GM21360 (cell line): Measurements from ENCODE around the gene PLXNA2.

Experiments used
- ATAC-seq: cut with Tn5 transposase; IDR thresholded peaks from one replicate; pipeline ENCODE4 v1.9.1; 2021; ENCODE audit warnings: mild to moderate bottlenecking, moderate library complexity; ENCODE audit not compliant: unreplicated experiment

Gene PLXNA2

DNA sequence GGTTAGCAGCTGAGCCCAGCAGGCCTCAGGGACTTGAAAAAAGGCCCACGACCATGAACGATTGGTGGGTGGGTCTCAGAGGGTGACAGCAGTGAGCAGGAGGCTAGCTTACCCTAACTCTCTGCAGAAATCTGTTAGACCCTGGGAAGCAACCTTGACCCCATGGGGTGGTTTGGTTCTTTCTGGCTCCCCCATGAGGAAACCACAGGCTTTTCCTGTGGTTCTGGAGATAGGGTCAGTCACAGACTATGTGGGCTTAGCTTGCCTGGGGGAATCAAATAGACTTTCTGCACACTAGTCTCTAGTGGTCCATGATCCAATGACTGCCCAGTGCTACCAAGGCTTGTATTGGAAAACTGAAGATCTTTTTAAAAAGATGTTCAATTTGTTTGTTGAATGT, 118.1 kb downstream of the PLXNA2 start:
- ATAC-seq: no peak

DNA sequence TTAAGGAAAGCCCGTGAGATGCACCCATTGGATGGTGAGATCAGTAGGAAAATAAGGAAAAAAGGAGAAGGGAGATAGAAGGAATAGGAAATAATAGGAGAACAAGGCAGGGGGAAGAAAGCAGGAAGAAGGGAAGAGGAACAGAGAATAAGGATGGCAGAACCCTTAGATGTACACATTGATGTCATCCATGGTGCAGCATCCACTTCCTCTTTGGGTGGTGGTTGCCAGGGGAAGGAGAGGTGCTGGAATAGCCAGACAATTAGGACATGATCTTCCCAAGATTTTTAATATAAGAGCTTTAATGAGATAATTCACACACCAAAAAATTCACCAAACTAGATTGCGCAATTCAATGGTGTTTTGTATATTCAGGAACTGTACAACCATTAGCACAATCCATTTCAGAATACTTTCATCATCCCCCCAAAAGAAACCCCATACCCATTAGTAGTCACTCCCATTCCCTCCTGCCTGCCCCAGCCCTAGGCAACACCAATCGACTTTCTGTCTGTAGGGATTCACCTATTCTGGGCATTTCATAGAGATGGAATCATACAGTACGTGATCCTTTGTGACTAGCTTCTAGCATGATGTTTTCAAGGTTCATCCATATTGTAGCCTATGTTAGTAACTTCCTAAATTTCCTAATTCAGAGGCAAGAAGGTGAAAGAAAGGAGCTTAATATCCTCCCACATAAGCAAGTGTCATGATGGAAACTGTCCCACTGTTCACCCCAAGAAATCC, 121.4 kb downstream of the PLXNA2 start:
- no peak for ATAC-seq

DNA sequence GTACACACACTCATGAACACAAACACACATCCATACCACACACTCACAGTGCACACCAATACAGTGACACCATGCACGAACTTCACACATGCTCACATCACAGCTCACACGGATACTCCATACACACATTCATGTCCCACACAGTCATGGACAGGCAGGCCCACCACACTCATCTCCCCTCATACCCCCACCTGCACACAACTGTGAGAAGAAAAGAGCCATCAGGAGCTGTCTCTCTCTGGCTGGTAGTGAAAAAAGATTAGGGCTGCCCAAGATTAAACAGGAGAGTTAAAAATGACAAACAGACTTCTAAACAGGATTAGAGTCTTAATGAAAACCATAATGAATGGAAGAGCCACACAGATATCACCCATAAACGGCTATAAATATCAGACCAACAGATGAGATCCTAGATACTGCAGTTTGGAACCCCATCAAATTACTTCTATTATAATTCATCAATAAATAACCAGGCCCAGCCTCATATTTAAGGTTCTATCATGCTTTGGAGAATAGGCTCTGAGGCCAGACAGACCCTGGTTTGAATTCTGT, 122.3 kb downstream of the PLXNA2 start:
- ATAC-seq: no peak

DNA sequence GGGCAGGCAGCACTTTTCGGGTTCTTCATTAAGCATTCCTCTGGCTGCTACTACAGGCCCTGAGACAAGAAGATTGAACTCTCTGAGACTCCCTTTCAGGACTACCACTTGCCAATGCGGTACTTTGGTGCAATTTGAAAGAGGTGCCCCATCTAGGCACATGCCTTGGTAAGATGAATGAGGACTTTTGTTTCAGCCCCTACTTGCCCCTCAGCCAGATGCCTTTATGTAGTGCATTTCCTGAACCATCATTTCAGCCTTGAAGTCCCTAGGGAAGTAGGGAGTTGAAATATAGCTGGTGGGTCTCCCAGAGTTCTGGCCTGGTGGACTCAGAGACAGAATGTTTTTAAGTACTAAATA, 123.8 kb downstream of the PLXNA2 start:
- no peak for ATAC-seq

DNA sequence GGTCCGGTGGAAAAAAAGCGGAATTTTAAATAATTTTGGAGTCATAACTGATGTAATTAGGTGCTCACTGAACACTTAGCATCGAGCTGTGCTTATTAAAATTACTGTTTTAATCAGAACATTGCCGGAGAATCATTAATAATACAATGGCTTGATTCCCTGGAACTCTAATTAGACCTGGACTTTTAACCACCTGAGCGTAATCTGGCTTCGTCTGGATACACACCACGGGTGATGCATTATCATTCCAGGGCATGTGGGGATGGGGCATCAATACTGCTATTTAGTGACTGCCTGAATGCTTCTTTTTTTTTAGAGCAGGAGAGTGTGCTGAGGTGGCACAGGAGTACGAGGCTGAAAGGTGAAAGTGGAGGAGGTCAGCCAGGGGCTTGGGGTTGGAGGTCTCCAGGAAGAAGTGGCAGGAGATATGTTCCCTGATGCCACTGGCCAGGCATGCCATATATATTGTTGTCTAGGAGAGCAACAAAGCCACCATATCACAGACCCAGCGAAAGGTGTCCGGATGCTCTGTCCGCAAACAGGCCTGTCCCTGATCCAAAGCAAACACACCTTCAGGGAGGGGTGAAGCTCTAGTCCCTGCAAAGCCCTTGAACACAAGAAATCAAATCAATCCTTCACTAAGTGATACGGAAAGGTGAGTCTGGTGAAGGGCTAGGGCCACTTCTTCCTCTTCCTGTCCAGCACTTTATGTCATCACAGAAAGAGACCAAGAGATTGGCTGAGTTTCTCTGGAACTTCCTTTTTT, 125.2 kb downstream of the PLXNA2 start:
- no peak for ATAC-seq

DNA sequence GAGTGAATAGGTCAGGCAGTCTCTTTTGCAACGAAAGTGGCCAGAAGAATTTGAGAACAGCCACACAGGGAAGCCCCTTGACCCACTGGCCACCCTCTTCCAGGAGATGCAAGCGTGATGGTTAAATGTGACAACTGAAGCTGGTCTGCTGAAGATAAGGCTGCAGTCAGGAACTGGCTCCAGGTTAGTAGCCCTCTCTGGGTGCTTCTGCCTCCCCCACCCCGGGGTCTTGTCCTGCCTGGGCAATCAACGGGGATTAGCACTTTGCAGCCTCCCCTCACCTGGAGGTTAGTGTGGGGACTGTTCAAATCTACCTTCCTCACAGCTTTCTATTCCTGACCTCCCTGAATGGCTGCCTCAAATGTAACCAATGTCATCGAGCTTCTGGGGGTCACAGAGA, 125.9 kb downstream of the PLXNA2 start:
- no peak for ATAC-seq

DNA sequence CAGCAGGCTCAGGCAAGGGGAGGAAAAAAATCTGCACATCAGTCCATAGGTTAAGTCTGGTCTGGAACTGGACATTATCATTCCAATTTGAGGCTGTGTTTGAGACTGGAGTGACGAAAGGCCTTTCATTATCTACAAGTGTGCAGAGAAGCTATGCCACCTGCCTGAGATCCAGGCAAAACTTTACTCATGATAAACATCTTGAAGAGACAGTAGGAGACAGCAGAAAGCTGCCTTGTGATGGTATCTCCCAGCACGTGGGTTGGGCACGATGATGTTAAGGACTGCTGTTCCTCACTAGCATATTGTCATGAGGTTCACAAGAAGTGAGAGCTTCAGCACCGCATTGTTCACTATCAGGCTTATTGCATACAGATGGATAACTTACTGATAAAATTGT, 126.4 kb downstream of the PLXNA2 start:
- no peak for ATAC-seq

DNA sequence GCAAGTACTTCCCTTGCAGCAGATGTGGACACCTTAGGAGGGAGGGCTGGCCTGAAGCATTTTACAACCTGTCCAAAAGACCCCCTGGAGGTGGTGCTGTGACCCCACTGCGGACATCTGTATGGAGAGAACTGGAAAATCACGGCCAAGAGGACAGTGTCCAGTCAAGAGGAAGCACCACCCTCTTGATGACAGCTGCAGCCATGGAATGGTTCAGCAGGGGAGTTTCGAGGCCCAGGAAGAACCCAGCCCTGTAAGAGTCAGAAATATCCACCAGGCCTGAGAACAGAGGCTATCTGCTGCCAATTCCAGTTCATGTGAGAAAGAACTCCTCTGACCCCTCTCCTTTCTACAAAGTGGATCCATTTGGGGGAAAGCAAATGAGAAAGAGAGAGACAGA, 126.8 kb downstream of the PLXNA2 start:
- no peak for ATAC-seq

DNA sequence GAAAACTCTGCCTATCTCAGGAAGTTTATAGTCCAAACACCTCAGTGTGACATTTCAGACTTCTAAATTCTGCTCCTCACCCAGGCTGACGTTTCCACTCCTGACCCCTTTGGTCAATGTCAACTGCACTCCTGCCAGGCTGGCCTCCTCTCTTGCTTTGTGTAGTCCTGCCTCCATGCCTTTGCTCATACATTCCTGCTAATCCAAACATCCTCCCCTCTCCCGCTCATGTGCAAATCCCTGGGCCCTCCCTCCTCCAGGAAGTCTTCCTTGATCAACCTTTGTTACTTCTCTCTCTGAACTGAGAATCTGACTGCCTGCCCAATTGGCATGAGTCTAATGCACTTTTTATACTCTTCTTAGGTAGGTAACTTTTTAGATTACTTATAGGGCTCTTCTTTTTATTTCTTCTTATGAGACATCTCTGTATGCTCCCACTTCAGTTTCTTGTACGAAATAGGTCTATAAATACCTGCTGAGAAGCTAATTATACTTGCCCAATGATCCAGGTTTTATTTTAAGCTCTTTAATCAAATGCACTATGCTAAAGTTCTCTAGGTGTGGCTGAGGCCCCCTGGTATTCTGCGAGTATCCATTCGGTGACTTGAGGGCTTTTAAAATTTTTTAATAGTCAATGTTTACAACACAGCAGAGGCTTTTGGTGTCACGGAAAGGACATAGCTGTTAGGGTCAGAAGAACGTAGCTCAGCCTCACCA, 128.1 kb downstream of the PLXNA2 start:
- no peak for ATAC-seq

DNA sequence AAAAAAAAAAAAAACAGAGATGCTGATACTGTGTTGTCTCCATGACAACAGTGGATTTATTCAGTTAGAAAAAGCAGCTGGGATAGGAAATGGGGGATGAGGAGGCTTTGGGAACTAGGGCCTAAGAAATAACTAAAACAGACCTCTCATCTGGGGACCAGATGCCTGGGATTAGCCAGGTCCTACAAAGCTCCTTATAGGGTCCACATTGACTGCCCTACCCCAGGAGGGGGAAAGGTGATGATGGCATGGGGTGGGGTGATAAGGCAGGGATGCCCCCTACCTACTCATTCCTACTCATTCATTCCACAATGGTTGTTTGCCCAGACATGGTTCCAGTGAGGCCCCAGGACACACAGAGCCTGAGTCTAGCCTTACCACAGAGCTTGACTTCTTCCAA, 131.2 kb downstream of the PLXNA2 start:
- no peak for ATAC-seq

DNA sequence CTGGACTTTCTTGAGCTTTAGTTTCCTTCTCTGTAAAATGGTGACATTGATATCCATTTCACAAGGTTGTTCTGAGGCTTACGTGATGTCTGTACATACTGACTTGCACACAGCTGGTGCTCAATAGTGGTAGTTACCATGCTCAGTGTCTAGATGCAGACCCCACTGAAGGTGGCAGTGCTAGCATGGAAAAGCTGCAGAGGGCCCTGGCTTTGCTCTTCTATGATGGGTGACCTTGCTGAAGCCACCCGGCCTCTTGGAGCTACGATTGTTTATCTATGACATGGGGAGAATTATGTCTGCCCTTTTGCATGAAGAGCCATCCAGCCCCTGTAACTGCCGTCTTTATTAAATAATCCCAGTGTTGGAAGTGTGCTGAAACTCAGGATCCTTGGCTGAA, 131.8 kb downstream of the PLXNA2 start:
- ATAC-seq: no peak

DNA sequence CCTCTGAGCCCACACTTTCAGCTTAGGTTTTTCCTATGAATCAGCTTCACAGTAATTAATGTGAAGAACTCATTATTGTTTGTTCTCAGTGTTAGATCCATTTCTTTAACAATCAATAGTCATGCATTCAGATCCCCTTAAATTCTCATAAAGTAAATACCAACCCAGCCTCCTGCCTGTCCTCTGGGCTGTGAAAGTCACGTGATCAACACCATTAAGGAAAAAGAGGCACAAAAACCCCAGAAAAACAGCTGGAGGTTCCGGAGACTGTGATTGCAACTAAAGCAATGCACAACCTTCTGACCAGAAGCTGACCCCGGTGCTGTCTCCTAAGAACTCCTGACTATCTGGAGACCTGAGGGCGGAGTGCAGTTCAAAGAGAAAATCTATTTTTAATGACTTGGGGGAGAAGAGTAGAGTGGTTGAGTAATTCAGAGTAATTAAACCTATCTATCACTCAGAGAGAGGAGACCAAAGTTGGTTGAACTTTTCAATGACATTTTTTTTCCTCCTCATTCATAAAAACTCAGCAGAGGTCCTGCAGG, 132.5 kb downstream of the PLXNA2 start:
- no peak for ATAC-seq

DNA sequence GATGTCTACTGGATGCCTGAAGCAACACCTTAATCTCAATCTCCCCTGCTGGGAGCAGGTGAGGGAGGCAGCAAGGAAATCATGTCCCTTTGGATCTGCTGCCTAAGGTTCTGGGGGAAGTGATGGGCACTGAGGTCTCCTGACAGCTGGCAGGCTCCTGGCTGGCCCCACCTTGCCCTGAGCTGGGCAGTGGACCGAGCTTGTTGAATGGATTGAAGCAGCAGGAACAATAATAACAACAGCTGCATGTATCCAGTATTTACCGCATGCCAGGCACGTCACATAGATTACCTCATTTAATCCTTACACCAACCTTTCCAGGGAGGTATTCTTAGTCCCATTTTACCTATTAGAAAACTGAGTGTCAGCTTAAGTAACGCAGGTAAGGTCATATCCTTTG, 133.9 kb downstream of the PLXNA2 start:
- ATAC-seq: no peak

DNA sequence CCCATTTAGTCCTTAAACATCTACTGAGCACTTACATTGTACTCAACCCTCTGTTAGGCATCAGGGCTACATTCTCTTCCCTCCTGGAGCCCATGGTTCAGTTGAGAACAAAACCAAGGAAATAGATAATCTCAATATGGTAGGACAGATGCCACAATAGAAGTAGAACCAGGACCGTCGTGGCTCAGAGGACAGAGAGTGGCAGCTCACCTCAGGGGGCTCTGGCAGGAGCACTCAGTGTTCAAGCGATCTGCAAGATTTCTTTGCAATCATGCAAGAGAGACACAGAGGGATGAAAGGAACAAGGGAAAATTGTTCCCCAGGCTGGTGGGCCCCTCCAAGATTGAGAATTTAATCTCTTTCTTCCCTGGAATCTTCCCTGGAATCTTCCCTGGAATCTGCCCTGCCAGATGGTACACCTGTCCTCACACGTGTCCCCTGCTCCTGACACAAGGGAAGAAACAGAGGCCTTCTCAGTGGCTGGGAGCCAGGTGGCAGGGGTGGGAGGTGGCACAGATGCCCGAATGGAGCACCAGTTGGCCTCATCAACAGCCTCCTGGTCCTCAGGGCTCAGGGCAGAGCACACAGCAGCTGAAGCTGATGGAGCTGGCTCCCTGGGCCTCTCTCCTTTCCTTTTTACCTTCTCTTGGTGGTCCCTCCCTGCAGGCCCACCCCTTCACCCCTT, 135.4 kb downstream of the PLXNA2 start:
- no peak for ATAC-seq

DNA sequence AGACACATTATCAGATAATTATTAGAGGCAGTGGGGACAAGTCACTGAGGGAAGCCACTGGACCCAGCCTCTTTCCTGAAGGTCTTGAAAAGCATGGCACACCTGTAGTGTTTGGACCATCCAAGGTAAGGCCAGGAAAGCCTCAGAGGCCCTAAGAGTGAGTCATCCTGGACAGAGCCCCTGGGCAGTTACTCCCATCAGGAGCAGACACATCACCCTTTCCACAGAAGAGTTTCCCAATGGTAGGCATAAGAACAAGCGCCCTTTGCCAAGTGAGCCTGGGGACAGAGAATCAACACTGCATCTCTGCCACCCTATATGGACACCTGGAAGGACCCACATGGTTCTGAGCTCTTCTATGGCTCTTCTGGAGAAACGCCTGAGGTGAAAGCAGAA, 136.0 kb downstream of the PLXNA2 start:
- ATAC-seq: no peak

DNA sequence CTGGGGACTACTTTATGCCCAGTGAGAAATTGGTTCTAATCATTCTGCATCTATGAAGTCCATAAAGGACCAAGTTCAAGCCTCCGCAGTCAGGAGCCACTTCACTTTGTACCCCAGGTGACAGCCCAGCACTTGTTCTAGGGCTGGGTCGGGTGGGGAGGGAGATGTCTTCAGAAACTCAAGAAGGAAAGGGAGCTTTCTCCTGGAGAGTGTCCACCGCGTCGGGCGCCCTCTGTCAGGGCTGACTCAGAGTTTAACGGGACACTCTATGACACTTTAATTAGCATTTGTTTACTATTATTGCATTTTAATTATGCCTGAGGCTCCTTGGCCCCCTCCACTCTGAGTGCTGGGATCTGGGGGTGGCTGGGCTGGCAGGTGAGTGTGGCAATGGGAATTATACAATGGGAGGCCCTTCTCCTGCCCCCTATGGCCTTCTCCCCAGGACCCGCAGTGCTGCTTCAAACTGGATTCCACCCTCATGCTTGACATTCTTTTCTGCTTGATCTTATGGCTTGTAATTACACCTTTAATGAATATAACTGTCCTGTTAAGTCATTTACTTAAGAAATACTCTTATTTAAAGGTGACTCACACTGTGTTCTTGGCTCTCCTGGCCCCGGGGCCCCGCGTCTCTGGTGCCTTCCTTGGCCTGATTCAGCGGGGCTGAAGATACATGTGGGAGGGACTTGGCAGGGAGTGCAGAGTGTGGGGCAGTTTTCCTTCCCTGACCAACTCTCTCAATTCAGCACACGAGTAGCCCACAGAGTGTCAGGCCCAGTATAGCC, 136.6 kb downstream of the PLXNA2 start:
- no peak for ATAC-seq

DNA sequence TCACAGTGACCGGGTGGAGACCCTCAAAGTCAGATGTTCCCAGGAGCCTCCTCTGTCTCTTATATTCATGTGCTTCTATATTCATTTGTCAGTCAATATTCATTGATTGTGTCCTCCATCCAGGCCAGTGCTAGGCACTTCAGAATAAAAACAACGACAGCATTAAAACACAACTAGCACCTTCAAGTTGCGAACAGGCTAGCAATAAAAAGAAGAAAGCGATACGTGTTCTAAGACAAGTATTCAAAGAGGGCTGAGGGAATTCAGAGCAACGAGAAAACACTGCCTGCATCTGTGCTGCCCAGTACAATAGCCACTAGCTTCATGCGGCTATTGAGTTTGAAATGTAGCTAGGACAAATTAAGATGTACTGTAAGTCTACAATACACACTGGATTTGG, 138.0 kb downstream of the PLXNA2 start:
- no peak for ATAC-seq

DNA sequence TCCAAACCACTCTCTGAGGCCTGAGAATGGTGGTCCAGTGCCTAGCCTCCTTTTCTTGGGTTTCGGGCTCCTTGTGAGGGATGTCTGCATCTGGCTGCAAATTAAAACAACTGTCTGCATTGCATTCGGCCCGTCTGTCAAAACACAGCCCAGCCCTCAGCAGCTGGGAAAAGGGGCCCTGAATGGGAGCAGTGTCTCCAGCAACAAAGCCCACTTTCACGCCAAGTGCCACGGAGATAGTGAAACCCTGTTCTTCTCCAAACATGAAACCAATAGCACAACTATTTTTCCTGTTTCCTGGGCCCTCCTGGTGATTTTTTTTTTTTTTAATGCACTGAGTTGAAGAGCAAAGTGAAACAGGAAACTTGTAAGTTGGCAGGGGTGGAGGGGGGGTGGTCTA, 138.4 kb downstream of the PLXNA2 start:
- ATAC-seq: no peak

DNA sequence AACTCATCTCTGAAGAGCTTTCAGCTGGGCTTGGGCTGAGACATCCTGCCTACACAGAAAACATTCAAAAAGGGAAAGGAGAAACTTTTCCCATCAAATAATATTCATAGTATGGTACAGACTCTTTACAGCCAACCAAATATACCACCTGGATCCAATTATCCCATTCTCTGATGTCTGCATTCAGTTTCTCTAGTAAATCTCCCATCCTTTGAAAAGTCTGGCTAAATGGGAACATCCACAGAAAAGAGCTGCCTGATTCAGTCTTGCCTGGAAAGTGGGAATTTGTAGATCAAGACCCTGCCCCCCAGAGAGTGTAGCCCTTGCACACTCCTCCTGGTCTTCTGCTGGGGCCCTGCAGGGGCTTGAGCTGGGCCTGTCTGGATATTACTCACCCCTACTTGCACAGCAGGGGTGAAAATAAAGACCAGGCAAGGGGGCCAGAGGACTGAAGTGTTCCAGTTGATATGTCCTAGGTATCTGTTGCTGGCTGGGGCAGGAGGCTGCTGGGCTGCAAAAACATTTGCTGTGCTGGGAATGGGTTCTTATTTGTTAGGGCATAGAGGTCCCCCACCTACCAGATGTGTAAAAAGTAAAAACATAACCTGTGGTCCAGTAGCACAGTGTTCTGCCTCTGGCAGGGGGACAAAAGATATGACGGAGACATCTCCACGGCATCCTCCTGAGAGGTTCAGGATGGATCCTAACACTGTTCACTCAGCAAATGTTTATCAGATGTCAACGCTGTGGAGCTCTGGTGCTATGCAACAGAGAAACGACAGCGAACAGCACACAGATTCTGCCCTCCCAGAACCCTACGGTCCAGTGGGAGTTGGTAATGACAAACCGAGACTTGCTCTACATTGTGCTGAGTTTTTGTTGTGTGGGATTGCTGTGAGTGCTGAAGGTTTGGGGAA, 140.3 kb downstream of the PLXNA2 start:
- ATAC-seq: no peak
